Astrocyte of the cerebellum (primary cell): Measurements from ENCODE around the gene USP37.

Source experiments
- DNase-seq: peaks from one replicate; pipeline ENCODE4 v3.0.0-alpha.2; 2011; ENCODE audit warnings: low read depth
- H3K4me3 ChIP-seq: 2 replicates; pipeline ENCODE4 v1.5.1; 2011; ENCODE audit warnings: mild to moderate bottlenecking, low read depth, low read length, moderate library complexity
- CTCF ChIP-seq: IDR thresholded peaks from 2 replicates; pipeline ENCODE4 v1.5.1; 2012; ENCODE audit warnings: low read length, low read depth, moderate library complexity, mild to moderate bottlenecking; ENCODE audit errors: missing control alignments
- in situ Hi-C: cut with HindIII; loops from 2 replicates; pipeline ENCODE4 v1.10.0; 2017; ENCODE audit warnings: low sequenced_read_pairs

Gene USP37

GRCh38 chr2:218435003-218435982 is 132.9 kb downstream of the USP37 start:
- H3K4me3 ChIP-seq: no peak overlapping the region
- in situ Hi-C loops: no loop called here
- no peak for DNase-seq
- no peak for TF ChIP-seq CTCF

- H3K4me3 ChIP-seq: no peak overlapping the region
- no peak for DNase-seq
- in situ Hi-C loops: no loop called here
- no peak for TF ChIP-seq CTCF
Measured at GRCh38 chr2:218434456-218434855, 133.7 kb downstream of the USP37 start.

- in situ Hi-C loops: no loop called here
- no peak for DNase-seq
- no peak overlapping the region for H3K4me3 ChIP-seq
- TF ChIP-seq CTCF: no peak
Measured at GRCh38 chr2:218432676-218433365, 135.3 kb downstream of the USP37 start.

- no peak overlapping the region for H3K4me3 ChIP-seq
- no peak for DNase-seq
- in situ Hi-C loops: no loop called here
- TF ChIP-seq CTCF: no peak
Measured at GRCh38 chr2:218431878-218432277, 136.3 kb downstream of the USP37 start.

- no peak for TF ChIP-seq CTCF
- H3K4me3 ChIP-seq: no peak overlapping the region
- in situ Hi-C loops: no loop called here
- no peak for DNase-seq
Measured at GRCh38 chr2:218430721-218431120, 137.4 kb downstream of the USP37 start.

- TF ChIP-seq CTCF: no peak
- no peak for DNase-seq
- in situ Hi-C loops: no loop called here
- H3K4me3 ChIP-seq: no peak overlapping the region
Measured at GRCh38 chr2:218429911-218430692, 138.0 kb downstream of the USP37 start.
